Measurements from ENCODE around the gene MAP2K4.

MAP2K4 gene

DNA sequence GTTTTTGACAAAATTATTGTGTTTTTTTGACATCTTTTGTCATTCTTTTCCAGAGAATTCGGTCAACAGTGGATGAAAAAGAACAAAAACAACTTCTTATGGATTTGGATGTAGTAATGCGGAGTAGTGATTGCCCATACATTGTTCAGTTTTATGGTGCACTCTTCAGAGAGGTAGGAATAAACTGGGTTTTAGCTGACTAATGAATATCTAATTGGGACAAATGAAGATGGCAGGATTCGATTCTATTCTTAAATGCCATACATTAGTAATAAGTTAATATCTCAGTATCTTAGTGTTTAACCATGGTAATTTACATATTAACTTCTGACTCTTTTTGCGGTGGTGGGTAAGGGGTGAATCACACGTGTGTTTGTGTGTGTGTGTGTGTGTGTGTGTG is 74.8 kb downstream of the MAP2K4 start:
- no peak for DNase-seq (ENCODE audit: extremely low read depth, low read depth)
- TF ChIP-seq, protein P1, sequence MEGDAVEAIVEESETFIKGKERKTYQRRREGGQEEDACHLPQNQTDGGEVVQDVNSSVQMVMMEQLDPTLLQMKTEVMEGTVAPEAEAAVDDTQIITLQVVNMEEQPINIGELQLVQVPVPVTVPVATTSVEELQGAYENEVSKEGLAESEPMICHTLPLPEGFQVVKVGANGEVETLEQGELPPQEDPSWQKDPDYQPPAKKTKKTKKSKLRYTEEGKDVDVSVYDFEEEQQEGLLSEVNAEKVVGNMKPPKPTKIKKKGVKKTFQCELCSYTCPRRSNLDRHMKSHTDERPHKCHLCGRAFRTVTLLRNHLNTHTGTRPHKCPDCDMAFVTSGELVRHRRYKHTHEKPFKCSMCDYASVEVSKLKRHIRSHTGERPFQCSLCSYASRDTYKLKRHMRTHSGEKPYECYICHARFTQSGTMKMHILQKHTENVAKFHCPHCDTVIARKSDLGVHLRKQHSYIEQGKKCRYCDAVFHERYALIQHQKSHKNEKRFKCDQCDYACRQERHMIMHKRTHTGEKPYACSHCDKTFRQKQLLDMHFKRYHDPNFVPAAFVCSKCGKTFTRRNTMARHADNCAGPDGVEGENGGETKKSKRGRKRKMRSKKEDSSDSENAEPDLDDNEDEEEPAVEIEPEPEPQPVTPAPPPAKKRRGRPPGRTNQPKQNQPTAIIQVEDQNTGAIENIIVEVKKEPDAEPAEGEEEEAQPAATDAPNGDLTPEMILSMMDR (IDR thresholded peaks at IDR 0.05; ENCODE audit: low read depth, low read length, missing control alignments): no peak
- H3K4me3 ChIP-seq (replicated peaks; ENCODE audit: low read depth, low read length): no peak overlapping the region

DNA sequence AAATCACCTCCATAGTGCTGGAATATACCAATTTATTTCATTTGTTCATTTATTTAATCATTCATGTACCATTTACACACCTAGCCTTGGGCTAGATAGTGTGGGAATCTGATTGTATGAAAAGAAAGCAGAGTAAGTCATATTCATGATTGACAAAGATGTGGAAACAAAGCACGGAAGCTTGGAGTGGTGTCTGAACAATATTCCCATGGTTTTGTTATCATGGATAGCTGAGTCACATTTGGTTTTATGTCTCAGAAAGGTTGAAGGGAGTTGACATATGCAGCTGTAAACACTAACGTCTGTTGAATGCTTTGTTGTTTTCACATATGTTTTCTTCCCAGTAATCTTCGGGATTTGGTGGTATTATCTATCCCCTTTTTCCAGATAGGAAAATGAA is 76.6 kb downstream of the MAP2K4 start:
- DNase-seq (ENCODE audit: extremely low read depth, low read depth): no peak
- no peak overlapping the region for H3K4me3 ChIP-seq (replicated peaks; ENCODE audit: low read depth, low read length)
- TF ChIP-seq, protein P1 (IDR thresholded peaks at IDR 0.05; ENCODE audit: low read depth, low read length, missing control alignments): no peak

DNA sequence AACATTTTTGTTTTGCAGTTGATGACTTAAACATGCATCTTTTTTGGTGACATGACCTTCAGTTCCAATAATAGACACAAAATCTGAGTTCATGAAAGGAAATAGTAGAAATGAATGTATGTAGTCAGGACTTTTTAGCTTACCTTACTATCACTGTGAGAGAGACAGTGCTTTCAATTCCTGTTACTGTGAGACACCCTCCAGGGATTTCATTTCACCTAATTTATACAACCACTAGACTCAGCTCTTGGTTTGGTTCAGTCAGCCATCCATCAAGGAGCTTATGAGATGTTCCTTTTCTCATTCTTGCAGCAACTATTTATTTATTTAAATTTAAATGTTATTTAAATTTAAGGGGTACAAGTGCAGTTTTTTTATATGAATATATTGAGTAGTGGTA is 77.9 kb downstream of the MAP2K4 start:
- TF ChIP-seq, protein P1 (IDR thresholded peaks at IDR 0.05; ENCODE audit: low read depth, low read length, missing control alignments): no peak
- no peak for DNase-seq (ENCODE audit: extremely low read depth, low read depth)
- H3K4me3 ChIP-seq (replicated peaks; ENCODE audit: low read depth, low read length): no peak overlapping the region

DNA sequence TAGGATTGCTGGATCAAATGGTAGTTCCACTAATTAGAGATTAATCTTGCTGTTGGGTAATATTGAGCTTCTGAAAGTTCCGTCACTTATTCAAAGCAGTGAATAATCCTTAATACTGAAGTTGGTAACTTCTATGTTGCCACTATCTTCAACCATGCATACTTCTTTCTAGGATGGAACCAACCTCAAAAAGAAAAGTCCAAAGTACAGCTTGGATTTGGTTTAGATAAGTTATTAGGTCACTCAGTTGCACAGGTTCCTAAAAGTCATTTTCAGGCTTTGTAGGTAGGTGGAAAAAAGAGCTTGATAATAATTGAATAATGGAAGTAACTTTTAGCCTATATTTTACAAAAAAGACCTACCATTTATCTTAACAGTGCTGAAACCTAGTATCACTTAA is 78.7 kb downstream of the MAP2K4 start:
- TF ChIP-seq, protein P1 (IDR thresholded peaks at IDR 0.05; ENCODE audit: low read depth, low read length, missing control alignments): no peak
- H3K4me3 ChIP-seq (replicated peaks; ENCODE audit: low read depth, low read length): no peak overlapping the region
- no peak for DNase-seq (ENCODE audit: extremely low read depth, low read depth)

DNA sequence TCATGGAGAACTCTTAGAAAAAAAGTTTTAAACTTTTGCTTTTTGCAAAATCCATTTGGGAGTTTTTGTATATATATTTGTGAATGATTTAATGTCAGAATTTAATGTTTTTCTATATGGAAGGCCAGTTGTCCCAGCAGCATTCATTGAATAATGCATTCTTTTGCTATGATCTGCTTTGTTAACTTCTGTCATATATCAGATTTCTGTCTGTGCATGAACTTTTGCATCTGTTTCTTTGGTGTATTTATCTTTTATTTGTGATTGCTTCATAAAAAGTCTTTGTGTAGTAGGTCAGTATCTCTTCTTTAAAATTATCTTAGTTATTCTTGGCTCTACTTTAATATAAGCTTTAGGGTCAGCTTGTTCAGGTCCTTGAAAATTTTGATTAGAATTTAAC is 84.2 kb downstream of the MAP2K4 start:
- H3K4me3 ChIP-seq (replicated peaks; ENCODE audit: low read depth, low read length): no peak overlapping the region
- TF ChIP-seq, protein P1 (IDR thresholded peaks at IDR 0.05; ENCODE audit: low read depth, low read length, missing control alignments): no peak
- DNase-seq (ENCODE audit: extremely low read depth, low read depth): no peak

DNA sequence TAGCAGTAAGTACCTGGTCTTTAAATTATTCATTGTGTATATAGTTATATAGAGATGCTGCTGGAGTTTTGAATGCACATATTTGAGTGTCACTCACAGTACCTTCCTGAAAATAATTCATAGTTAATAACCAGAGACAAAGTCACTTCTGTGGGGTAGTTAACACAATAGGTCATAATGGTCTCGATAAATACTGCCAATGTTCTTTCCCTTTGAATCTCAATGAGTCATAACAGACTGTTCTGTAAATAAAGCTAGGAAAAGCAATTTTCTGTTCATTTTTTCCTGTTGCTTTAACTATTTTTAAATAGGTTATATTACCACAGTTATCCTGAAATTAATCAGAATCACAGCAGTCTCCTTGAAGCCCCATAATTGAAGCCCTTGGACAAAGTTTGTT is 87.2 kb downstream of the MAP2K4 start:
- H3K4me3 ChIP-seq (replicated peaks; ENCODE audit: low read depth, low read length): no peak overlapping the region
- TF ChIP-seq, protein P1 (IDR thresholded peaks at IDR 0.05; ENCODE audit: low read depth, low read length, missing control alignments): no peak
- DNase-seq (ENCODE audit: extremely low read depth, low read depth): no peak

DNA sequence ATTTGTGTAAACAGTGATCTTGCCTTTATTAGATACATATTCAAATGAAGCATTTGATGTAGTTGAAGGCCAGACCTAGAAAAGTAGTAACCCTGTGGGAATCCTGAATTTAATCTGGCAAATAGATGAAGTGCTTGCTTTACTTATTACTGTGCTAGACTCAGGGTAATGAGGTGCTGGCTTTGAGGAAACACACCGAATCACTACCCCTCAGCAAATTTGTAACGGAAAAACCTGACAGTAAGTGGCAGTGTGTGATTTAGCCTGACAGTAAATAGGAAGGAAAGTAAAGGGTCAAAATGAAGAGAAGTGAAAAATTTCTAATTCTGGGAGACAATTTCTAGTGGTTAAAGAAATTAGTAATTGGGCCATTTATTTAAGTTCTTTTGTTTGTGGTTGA is 90.2 kb downstream of the MAP2K4 start:
- no peak for DNase-seq (ENCODE audit: extremely low read depth, low read depth)
- H3K4me3 ChIP-seq (replicated peaks; ENCODE audit: low read depth, low read length): no peak overlapping the region
- TF ChIP-seq, protein P1 (IDR thresholded peaks at IDR 0.05; ENCODE audit: low read depth, low read length, missing control alignments): no peak

Measured in HFF-Myc (cell line).